ENCODE measurements around the gene C9orf57.

C9orf57 gene

DNA sequence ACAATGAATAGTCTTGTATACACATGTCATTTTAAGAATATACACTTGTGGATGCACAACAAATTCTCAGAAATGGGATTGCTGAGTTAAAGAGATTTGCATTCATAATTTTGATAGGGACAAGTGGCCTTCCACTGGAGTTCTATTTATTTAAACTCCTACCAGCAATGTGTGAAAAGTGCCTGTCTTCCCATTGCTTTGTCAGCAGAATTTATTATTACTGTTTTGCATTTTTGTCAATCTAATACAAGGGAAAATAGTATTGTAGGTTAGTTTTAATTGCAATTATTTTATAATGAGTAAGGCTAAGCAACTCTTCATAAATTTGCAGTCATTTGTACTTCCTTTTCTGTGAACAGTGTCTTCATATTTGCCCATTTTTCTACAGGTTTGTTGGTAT lies 55.0 kb downstream of the C9orf57 start:
- no peak overlapping the region for H3K4me3 ChIP-seq (replicated peaks; ENCODE audit: insufficient read depth, low read length)
- no peaks in the 10 kb centered on the region for H3K27me3 ChIP-seq (ENCODE audit: insufficient read depth, poor library complexity, severe bottlenecking)
- DNase-seq (ENCODE audit: low read depth in 1 of 2, low spot score in 1 of 2) = no peak
- H3K27ac ChIP-seq (replicated peaks) = no peak overlapping the region
- TF ChIP-seq CTCF (IDR thresholded peaks at IDR 0.05; ENCODE audit: insufficient read depth, low read length) (no peak), POLR2AphosphoS5 (IDR thresholded peaks at IDR 0.05; ENCODE audit: low read depth) (no peak), GABPA (IDR thresholded peaks at IDR 0.05; ENCODE audit: low read depth) (no peak), SPI1 (IDR thresholded peaks at IDR 0.05; ENCODE audit: borderline replicate concordance, low read depth) (no peak), REST (IDR thresholded peaks at IDR 0.05; ENCODE audit: insufficient replicate concordance, low read depth) (no peak)

Data from HL-60 (cell line).